ENCODE data around the gene RGS11.

Gene RGS11

GRCh38 chr16:296276-296675, 20.5 kb upstream of the RGS11 start:
- FAIRE-seq: no peak

- no peak for FAIRE-seq
Observed at GRCh38 chr16:293043-293775, 17.5 kb upstream of the RGS11 start.

DNA sequence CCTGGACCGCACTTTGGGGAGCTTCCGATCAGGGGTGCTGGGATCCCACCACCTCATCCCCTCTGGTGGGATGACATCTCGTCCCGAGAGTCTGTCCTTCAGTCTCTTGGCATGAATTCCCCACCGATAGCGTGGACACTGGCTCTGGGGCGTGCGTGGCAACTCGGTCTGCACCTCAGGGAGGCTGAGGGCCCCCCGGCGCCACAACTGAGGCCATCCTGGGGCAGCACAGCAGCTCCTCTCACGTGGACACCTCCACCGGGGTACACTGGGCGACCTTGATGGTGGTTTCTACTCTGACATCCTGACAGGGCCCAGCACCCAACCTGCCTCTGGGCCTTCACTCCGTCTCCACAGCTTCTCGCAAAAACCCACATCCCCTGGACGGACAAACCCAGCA, 15.8 kb upstream of the RGS11 start:
- no peak for FAIRE-seq

- no peak for FAIRE-seq
Observed at GRCh38 chr16:290681-291405, 15.1 kb upstream of the RGS11 start.

- FAIRE-seq: no peak
Observed at GRCh38 chr16:290015-290680, 14.4 kb upstream of the RGS11 start.

- FAIRE-seq: no peak
Observed at GRCh38 chr16:289395-289997, 13.8 kb upstream of the RGS11 start.

DNA sequence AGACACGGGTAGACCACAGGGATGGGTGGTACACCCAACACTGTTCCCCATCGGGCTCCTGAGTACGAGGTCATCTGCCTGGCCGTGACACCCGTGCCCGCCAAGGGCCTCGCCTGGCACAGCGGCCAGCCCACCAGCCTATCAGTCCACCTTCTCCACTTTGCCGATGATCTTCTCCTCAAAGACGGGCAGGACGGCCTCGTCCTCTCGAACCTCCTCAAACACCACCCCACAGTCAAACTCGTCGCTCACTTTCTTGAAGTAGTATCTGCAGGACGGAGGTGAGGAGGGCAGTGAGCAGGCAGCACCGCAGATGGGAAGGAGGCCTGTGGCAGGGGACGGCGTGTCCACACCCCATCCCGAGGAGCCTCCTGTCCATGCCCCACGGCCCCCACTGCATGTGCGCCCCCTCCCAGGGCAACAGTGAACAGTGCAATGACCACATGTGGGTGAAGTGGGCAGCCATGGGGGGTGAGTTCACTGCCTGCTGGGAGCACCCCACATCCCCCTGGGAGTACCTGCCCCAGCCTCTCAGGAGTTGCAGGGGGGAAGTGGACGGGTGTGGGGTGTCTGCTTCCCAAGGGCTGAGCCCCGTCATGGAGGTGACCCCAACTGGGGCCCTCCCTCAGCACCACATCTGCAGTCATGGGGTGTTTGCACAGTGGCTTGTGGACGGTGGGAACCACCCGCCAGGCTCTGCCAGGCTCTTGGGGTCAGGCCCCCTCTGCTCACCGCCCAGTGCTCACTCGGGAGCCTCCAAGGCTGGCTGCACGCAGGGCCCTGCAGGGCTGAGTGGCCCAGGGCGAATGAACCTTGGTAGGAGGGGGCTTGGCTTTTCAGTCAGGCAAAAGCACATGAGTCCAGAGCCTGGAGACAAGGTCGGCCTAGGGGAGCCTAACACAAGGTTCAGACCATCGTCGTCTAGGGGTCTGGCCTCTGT, 12.5 kb upstream of the RGS11 start:
- FAIRE-seq: no peak

- FAIRE-seq: no peak
Observed at GRCh38 chr16:287298-287811, 11.6 kb upstream of the RGS11 start.

GRCh38 chr16:286491-287297, 10.9 kb upstream of the RGS11 start:
- no peak for FAIRE-seq

DNA sequence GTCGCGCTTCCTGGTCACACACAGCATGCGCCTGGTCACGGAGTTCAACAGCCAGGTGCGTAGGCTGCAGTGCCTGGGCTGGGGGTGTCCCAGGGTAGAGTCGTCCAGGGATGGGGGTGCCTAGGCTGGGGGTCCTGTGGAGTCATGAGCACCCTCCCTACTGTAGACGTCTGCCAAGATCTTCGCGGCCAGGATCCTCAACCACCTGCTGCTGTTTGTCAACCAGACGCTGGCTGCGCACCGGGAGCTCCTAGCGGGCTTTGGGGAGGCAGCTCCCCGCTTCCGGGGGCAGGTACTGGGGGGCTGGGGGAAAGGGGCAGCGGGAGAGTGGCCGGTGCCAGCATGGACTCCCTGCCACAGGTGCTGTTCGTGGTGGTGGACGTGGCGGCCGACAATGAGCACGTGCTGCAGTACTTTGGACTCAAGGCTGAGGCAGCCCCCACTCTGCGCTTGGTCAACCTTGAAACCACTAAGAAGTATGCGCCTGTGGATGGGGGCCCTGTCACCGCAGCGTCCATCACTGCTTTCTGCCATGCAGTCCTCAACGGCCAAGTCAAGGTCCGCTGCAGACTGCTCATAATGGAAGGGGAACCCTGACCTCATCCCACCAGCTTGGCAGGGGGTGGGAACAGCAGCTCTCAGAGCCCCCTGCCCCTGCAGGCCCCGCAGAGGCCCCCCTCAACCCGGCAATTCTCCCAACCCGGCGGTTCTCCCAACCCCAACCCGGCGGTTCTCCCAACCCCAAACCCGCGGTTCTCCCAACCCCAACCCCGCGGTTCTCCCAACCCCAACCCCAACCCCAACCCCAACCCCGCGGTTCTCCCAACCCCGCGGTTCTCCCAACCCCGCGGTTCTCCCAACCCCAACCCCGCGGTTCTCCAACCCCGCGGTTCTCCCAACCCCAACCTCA, 9.7 kb upstream of the RGS11 start:
- no peak for FAIRE-seq

GRCh38 chr16:284204-285120, 8.7 kb upstream of the RGS11 start:
- no peak for FAIRE-seq

GRCh38 chr16:283033-283805, 7.5 kb upstream of the RGS11 start, which contains the start of gene PDIA2:
Gene PDIA2, plus strand, starts transcription at chr16:283164. Its CDS starts 6 bp downstream, at chr16:283170.
- FAIRE-seq: no peak

- no peak for FAIRE-seq
Observed at GRCh38 chr16:282491-282890, 6.7 kb upstream of the RGS11 start.

- FAIRE-seq: no peak
Observed at GRCh38 chr16:281660-282255, 6.0 kb upstream of the RGS11 start.

GRCh38 chr16:280991-281659, 5.4 kb upstream of the RGS11 start:
- no peak for FAIRE-seq

- no peak for FAIRE-seq
Observed at GRCh38 chr16:280552-280951, 4.8 kb upstream of the RGS11 start, which contains the start of gene ARHGDIG. Gene ARHGDIG, plus strand, starts transcription at chr16:280591. Its CDS starts 90 bp downstream, at chr16:280681.

GRCh38 chr16:280005-280460, 4.3 kb upstream of the RGS11 start:
- no peak for FAIRE-seq
